ENCODE results near the gene SNCAIP. TPM values are rescaled to one million over a fixed set of nuclear protein-coding genes. Genes with fewer than 3 reads are reported as not detected.

SNCAIP gene
- 1 to 10 TPM; 4.9 to 7.7 (median 6.8) TPM for total RNA-seq

DNA sequence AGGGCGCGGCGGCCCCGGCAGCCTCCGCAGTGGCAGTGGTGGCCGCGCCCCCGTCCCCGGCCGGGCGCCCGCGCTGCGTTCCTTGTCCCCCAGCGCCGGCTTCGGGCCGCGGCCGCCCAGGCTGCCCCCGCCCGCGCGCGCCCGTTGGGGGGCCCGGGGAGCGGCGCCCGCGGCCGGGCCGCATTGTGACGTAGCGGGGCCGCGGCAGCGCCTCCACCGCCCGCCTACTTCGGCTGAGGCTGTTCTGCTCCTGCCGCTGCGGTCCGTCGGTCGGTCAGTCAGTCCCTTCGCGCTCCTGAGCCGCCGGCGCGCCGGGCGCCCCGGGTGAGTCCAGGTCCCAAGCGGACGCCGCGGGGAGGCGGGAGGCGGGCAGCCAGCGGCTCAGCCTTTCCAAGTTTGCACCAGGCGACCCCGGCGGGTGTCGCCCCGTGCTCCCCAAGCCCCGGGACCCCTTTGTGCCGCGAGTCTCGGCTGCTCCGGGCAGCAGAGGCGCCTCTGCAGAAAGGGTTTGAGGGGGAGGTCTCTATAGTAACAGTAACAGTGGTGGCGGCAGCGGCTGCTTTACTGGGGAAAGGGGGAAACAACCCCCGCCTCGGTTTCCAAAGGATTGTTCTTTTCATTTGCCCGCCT, at the start of gene SNCAIP:
SNCAIP (plus strand) TSS at position 277 of the 630 bp plus-strand sequence. CDS start 78,898 bp downstream, outside the sequence.
- TF ChIP-seq, protein P1, sequence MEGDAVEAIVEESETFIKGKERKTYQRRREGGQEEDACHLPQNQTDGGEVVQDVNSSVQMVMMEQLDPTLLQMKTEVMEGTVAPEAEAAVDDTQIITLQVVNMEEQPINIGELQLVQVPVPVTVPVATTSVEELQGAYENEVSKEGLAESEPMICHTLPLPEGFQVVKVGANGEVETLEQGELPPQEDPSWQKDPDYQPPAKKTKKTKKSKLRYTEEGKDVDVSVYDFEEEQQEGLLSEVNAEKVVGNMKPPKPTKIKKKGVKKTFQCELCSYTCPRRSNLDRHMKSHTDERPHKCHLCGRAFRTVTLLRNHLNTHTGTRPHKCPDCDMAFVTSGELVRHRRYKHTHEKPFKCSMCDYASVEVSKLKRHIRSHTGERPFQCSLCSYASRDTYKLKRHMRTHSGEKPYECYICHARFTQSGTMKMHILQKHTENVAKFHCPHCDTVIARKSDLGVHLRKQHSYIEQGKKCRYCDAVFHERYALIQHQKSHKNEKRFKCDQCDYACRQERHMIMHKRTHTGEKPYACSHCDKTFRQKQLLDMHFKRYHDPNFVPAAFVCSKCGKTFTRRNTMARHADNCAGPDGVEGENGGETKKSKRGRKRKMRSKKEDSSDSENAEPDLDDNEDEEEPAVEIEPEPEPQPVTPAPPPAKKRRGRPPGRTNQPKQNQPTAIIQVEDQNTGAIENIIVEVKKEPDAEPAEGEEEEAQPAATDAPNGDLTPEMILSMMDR (IDR thresholded peaks at IDR 0.05; ENCODE audit: low read depth) = no peak

DNA sequence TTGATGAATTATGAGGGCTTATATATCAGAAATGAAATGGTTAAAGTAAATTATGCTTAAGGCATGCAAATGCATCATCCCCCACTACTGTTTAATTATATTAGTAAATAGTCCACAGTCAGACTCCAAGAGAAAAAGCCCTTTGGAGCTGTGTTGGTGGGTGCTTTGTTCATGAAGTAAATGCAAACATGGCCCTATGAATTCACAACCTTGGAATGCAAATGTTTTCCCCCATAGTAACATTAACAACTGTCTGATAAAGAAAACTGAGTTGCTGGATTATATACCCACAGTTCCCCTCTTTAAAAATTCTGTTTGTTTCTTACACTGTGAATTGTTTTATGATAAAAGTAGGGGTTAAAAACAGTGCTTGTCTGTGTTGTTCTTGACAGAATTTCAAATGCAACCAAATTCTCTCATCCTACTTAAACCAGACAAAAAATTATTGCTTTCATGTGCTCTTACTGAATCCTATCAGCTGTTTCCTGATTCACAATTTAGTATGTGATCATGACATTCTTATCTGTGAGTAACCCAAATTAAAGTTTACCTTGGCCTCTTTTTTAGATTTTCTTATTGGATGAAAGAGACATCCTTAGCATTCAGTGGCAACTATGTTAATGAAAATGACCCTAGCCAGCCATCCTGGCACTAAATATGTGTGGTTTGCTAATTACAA, 48.5 kb upstream of the SNCAIP start:
- TF ChIP-seq, protein P1 (IDR thresholded peaks at IDR 0.05; ENCODE audit: low read depth) = no peak

DNA sequence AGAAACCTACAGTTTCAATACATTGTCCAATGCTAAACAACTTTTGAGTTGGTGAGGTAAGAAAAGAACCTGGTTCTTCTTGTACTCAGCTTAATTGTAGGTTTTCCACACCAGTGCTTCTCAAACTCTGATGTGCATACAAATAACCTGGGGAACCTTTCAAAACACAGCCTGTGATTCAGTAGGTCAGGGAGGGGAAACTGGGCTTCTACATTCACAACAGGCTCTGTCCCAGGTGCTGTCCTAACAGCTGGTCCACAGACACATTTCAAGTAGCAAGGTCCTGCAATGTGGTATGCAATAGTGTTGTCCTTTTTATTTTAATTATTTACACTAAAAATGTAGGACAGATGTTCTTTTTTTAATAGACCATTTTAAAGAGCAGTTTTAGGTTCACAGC, 47.4 kb upstream of the SNCAIP start:
- TF ChIP-seq, protein P1 (IDR thresholded peaks at IDR 0.05; ENCODE audit: low read depth) = no peak

DNA sequence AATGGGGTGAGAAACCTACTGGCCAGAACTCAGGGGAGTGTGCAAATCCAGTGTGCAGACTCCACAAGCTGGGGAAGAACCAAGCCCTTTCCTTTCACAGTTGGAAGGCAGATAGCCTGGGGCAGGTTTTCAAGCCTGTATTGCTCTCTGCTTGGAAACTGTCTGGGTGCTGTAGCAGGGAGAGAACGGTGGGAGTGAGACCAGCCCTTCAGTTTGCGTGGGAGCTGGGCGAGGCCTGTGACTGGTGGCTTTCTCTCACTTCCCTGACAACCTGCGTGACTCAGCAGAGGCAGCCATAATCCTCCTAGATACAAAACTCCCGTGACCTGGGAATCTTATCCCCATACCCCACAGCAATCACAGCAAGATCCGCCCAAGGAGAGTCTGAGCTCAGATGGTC, 44.9 kb upstream of the SNCAIP start:
- TF ChIP-seq, protein P1 (IDR thresholded peaks at IDR 0.05; ENCODE audit: low read depth) = no peak

DNA sequence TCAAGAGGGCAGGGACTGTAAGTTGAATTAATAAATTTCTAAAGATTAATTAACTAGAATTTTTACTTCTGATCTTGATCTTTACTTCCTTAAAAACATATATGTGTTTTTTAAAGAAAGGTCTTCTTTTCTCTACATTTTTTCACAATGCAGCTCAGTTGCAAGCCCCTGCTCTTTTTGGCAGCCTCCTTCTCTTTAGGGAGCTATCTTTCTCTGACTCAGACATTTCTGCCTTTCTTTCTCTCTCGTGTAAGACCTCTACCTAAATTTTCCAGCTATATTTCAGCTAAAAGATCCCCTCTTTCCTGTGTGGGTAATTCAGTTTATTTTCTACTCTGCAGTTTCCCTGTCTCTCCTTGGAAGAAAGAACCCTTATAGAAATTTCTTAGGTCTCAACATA, 38.3 kb upstream of the SNCAIP start:
- TF ChIP-seq, protein P1 (IDR thresholded peaks at IDR 0.05; ENCODE audit: low read depth) = no peak

DNA sequence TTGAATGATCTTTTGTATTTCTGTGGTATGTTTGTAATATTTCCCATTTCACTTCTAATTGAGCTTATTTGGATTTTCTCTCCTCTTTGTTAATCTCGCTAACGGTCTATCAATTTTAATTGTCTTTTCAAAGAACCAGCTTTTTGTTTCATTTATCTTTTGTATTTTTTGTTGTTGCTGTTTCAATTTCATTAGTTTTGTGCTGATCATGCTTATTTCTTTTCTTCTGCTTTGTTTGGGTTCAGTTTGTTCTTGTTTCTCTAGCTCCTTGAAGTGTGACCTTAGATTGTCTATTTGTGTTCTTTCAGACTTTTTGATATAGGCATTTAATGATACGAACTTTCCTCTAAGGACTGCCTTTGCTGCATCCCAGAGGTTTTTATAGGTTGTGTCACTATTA, 28.4 kb upstream of the SNCAIP start:
- TF ChIP-seq, protein P1 (IDR thresholded peaks at IDR 0.05; ENCODE audit: low read depth) = no peak

DNA sequence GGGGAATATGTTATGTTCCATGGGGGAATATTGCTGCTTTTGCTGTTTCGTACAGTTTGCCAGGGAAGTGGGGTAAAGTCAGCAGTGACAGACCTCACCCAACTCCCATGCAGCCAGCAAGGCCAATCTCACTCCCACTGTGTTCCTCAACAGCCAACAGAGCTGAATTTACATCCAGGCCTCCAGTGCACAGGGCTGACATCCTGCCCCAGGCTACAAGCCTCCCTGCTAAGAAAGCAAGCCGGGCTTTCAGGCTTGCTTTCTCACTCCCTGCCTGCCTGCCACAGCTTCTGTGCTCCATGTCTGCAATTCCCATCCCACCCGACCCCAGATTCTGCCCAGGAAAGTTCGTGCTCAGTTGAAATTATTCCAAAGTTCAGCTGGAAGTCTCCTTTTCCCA, 25.5 kb upstream of the SNCAIP start:
- TF ChIP-seq, protein P1 (IDR thresholded peaks at IDR 0.05; ENCODE audit: low read depth) = no peak

Data from subcutaneous adipose tissue (tissue), 4 donors.